IPS DF 19.7 (cell line): ENCODE results near the gene AMDHD2.

Experiments used
- DNase-seq: peaks from one replicate; pipeline ENCODE4 v3.0.0-alpha.2; 2013; ENCODE audit warnings: low read depth, low spot score

AMDHD2 gene

GRCh38 chr16:2498531-2499253, 21.5 kb upstream of the AMDHD2 start:
- DNase-seq, result no peak

- no peak for DNase-seq
Observed at GRCh38 chr16:2499454-2499853, 20.7 kb upstream of the AMDHD2 start.

GRCh38 chr16:2499890-2500429, 20.2 kb upstream of the AMDHD2 start:
- no peak for DNase-seq

GRCh38 chr16:2500430-2500917, 19.7 kb upstream of the AMDHD2 start:
- no peak for DNase-seq

- no peak for DNase-seq
Observed at GRCh38 chr16:2500918-2501750, 19.0 kb upstream of the AMDHD2 start.

- DNase-seq, result no peak
Observed at GRCh38 chr16:2501946-2502895, 17.9 kb upstream of the AMDHD2 start.

GRCh38 chr16:2505695-2506094, 14.5 kb upstream of the AMDHD2 start:
- no peak for DNase-seq

GRCh38 chr16:2507052-2507659, 13.0 kb upstream of the AMDHD2 start:
- DNase-seq, result no peak

GRCh38 chr16:2507665-2508064, 12.5 kb upstream of the AMDHD2 start:
- DNase-seq, result no peak

GRCh38 chr16:2508722-2509400, 11.3 kb upstream of the AMDHD2 start:
- DNase-seq, result no peak

- DNase-seq, result no peak
Observed at GRCh38 chr16:2511128-2511800, 8.9 kb upstream of the AMDHD2 start.

GRCh38 chr16:2511996-2512734, 8.0 kb upstream of the AMDHD2 start:
- no peak for DNase-seq

- DNase-seq, result no peak
Observed at GRCh38 chr16:2512735-2513404, 7.3 kb upstream of the AMDHD2 start.

GRCh38 chr16:2513405-2514332, 6.5 kb upstream of the AMDHD2 start, which contains the start of gene ATP6V0C:
ATP6V0C (plus strand) TSS chr16:2513952; CDS start chr16:2514104, 152 bp downstream.
- no peak for DNase-seq

- no peak for DNase-seq
Observed at GRCh38 chr16:2514333-2515179, 5.6 kb upstream of the AMDHD2 start.

- DNase-seq, result no peak
Observed at GRCh38 chr16:2515180-2515851, 4.9 kb upstream of the AMDHD2 start.
